Breast epithelium (tissue), 4 donors: ENCODE results near the gene ZP2. TPM values are rescaled to one million over a fixed set of nuclear protein-coding genes. Genes with fewer than 3 reads are reported as not detected.

Experiments
- DNase-seq, 2 donors: peaks; one replicate each; pipeline ENCODE4 v3.0.0-alpha.2; 2019; ENCODE audit warnings: low spot score in 2 of 2
- H3K27ac ChIP-seq, 2 donors: fragments of 200-600 bp; sonication (generic) in 1 of 2; one replicate each; pipeline ENCODE4 v1.5.1; 2016 to 2019; ENCODE audit warnings: mild to moderate bottlenecking in 1 of 2
- H3K27me3 ChIP-seq, 2 donors: fragments of 200-600 bp; sonication (generic) in 1 of 2; one replicate each; pipeline versions ENCODE4 v1.5.1 to v1.6.0; 2017 to 2019; ENCODE audit warnings: control low read depth in 1 of 2, mild to moderate bottlenecking in 1 of 2
- H3K36me3 ChIP-seq: fragments of 200-600 bp; one replicate; pipeline ENCODE4 v1.5.1; 2019
- H3K4me1 ChIP-seq, 2 donors: fragments of 200-600 bp; sonication (generic); one replicate each; pipeline ENCODE4 v1.5.1; 2016 to 2019; ENCODE audit warnings: control low read depth in 1 of 2
- H3K4me3 ChIP-seq, 3 donors: fragments of 200-600 bp; sonication (generic); 1 replicate in 2 of 3; 2 replicates in 1 of 3; pipeline ENCODE4 v1.5.1; 2016 to 2019; ENCODE audit warnings: mild to moderate bottlenecking in 3 of 3, moderate library complexity in 2 of 3
- H3K9me3 ChIP-seq, 2 donors: fragments of 200-600 bp; sonication (generic) in 1 of 2; one replicate each; pipeline ENCODE4 v1.5.1; 2016 to 2019; ENCODE audit warnings: control low read depth in 1 of 2
- POLR2A ChIP-seq: fragments of 450-650 bp; IDR thresholded peaks from one replicate; pipeline ENCODE4 v1.6.1; 2016; ENCODE audit warnings: antibody characterized with exemption, mild to moderate bottlenecking, moderate library complexity
- POLR2AphosphoS5 ChIP-seq, 3 donors: sonication (generic); formaldehyde crosslinking; IDR thresholded peaks; one replicate each; pipeline ENCODE4 v1.6.1; 2017; ENCODE audit warnings: antibody characterized with exemption in 3 of 3
- intact Hi-C: fragments of 100-400 bp; cut with DNase I; formaldehyde crosslinking; loops from one replicate; pipeline ENCODE4 v1.15.1; 2023; ENCODE audit warnings: low total_unique reads
- total RNA-seq, 3 donors: library from RNA; depleted of rRNA; stranded (reverse); fragments of >200 nt; gene quantifications; one replicate each; pipeline ENCODE4 v1.1.0, GENCODE V29; 2016
- TF ChIP-seq, protein P1 (sequence below), 3 donors: fragments of 450-650 bp; IDR thresholded peaks; one replicate each; pipeline ENCODE4 v1.5.1; 2016 to 2017; ENCODE audit warnings: antibody characterized with exemption in 3 of 3, mild to moderate bottlenecking in 3 of 3, moderate library complexity in 3 of 3

The ZP2 gene
- total RNA-seq, 3 donors from 2014 or later = not detected

DNA sequence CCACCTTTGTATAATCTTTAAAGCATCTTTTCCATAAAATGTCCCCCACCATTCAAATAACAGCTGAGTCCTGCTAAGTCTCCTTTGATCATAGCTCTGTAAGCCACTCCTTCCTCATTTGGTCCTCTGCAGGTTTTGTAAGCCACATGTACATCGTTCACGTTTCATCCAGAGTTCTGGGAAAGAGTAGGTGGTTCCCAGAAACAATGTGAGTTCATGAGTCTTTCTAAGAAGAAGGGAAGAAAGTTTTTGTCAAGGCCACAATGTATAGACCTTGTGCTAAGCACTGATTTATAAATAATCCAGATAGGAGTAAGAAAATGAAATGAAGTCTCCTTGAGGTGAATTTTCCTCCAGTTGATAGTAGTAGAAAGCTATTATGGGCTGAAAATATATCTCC, 13.4 kb upstream of the ZP2 start:
- intact Hi-C loops = no loop called here
- Histone ChIP-seq H3K4me3 (no peak overlapping the region), H3K9me3 (no peaks in the 10 kb centered on the region), H3K36me3 (no peaks in the 10 kb centered on the region), H3K27me3 (no peaks in the 10 kb centered on the region), H3K27ac (no peak overlapping the region), H3K4me1 (no peaks in the 10 kb centered on the region)
- TF ChIP-seq POLR2AphosphoS5 (IDR thresholded peaks at IDR 0.05) (no peak), POLR2A (no peak)
- TF ChIP-seq, protein P1, sequence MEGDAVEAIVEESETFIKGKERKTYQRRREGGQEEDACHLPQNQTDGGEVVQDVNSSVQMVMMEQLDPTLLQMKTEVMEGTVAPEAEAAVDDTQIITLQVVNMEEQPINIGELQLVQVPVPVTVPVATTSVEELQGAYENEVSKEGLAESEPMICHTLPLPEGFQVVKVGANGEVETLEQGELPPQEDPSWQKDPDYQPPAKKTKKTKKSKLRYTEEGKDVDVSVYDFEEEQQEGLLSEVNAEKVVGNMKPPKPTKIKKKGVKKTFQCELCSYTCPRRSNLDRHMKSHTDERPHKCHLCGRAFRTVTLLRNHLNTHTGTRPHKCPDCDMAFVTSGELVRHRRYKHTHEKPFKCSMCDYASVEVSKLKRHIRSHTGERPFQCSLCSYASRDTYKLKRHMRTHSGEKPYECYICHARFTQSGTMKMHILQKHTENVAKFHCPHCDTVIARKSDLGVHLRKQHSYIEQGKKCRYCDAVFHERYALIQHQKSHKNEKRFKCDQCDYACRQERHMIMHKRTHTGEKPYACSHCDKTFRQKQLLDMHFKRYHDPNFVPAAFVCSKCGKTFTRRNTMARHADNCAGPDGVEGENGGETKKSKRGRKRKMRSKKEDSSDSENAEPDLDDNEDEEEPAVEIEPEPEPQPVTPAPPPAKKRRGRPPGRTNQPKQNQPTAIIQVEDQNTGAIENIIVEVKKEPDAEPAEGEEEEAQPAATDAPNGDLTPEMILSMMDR (IDR thresholded peaks at IDR 0.05) = no peak
- DNase-seq = no peak

DNA sequence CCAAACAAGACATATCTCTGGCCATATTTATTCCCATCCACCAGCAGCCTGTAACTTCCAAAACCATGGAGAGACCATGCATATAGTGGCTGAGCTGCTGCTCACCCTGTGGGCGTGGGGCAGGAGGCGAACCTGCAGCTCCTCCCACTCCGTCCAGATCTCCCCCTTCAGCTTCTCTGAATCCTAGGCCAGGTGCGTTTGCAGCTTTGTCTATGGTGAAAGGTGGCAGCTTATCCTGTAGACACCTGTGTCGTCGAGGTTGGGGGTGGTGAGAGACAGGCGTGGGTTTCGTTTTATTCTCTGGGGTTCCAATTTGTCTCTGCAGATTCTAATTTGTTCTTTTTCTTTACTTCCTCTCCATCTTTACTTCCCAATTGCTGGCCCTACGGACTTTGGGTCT, 12.4 kb upstream of the ZP2 start:
- H3K27me3 ChIP-seq = no peaks in the 10 kb centered on the region
- TF ChIP-seq, protein P1 (IDR thresholded peaks at IDR 0.05) = no peak
- no peak for TF ChIP-seq POLR2AphosphoS5 (IDR thresholded peaks at IDR 0.05)
- TF ChIP-seq POLR2A = no peak
- no peaks in the 10 kb centered on the region for H3K9me3 ChIP-seq
- H3K4me3 ChIP-seq = no peak overlapping the region
- no peaks in the 10 kb centered on the region for H3K36me3 ChIP-seq
- H3K4me1 ChIP-seq = no peaks in the 10 kb centered on the region
- no peak for DNase-seq
- no peak overlapping the region for H3K27ac ChIP-seq
- intact Hi-C loops = no loop called here

DNA sequence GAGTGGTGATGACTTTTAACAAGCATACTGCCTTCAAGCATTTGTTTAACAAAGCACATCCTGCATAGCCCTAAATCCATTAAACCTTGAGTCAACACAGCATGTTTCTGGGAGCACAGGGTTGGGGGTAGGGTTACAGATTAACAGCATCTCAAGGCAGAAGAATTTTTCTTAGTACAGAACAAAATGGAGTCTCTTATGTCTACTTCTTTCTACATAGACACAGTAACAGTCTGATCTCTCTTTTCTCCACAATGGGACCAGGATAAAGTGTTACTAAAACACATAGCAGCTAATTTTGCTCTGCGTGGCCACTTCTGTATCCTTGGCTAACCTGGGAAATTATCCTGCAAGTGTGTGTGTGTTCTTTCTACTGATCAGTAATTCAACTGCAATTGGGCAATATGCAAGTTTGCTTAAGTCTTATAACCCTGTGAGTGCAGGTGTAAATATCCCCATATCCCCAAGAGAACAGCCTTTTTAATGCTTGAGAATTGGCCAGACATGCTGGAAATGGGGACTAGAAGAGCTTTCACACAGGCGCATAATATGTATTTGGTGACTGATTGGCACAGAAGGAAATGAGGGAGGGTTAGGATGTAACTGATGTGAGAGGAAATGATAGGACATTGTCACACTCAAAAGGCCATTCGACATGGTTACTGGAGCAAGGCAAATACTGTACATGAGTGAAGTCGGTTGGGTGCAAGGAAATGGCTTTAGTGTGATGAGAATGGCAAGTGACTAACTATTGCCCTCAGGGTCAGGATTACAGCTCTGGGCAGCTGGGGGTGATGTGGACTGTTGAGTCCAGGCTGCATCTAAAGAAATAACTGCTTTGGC, 11.3 kb upstream of the ZP2 start:
- intact Hi-C loops = no loop called here
- Histone ChIP-seq H3K4me3 (no peak overlapping the region), H3K36me3 (no peaks in the 10 kb centered on the region), H3K27me3 (no peaks in the 10 kb centered on the region), H3K9me3 (no peaks in the 10 kb centered on the region), H3K27ac (no peak overlapping the region), H3K4me1 (no peaks in the 10 kb centered on the region)
- no peak for DNase-seq
- TF ChIP-seq POLR2AphosphoS5 (IDR thresholded peaks at IDR 0.05) (no peak), POLR2A (no peak)
- TF ChIP-seq, protein P1 (IDR thresholded peaks at IDR 0.05) = no peak

DNA sequence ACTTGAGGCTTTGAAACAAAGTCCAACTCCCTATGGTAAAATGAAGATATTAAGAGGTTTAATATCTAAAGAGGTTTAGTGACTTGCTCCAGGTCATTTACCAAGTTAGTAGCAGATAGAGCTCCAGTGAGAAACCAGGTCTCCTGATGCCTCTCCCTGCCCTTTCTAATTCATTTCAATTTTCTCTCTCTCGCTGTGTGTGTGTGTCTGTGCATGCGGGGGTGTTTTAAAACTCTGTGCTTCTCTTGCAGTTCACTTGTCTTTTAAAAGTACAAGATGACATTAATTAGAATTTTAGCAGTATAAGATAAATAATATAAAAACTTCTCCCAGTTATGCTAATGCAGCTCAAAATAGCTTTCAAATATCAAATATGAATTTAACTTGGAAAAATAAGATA, 8.2 kb upstream of the ZP2 start:
- Histone ChIP-seq H3K27ac (no peak overlapping the region), H3K36me3 (no peaks in the 10 kb centered on the region), H3K4me1 (no peaks in the 10 kb centered on the region), H3K9me3 (no peaks in the 10 kb centered on the region), H3K4me3 (no peak overlapping the region), H3K27me3 (no peaks in the 10 kb centered on the region)
- intact Hi-C loops = no loop called here
- TF ChIP-seq POLR2AphosphoS5 (IDR thresholded peaks at IDR 0.05) (no peak), POLR2A (no peak)
- TF ChIP-seq, protein P1 (IDR thresholded peaks at IDR 0.05) = no peak
- no peak for DNase-seq

DNA sequence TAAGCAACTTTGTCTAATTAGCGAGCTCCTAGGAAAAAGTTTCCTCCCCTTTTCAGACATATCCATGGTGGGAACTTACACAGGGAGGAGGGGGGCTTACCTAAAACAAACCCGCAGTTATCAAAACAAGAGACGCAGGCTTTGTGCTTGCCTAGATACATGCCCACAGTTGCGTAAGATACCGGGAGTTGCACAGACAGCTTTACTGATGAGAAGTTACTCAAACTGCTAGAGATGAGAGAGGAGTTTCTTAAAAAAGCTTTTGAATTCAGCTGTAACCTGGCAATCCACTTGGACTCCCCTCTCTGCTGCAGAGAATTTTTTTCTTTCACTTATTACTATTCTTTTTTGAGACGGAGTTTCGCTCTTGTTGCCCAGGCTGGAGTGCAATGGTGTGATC, 6.8 kb upstream of the ZP2 start:
- no peak overlapping the region for H3K4me3 ChIP-seq
- intact Hi-C loops = no loop called here
- no peaks in the 10 kb centered on the region for H3K4me1 ChIP-seq
- no peaks in the 10 kb centered on the region for H3K9me3 ChIP-seq
- H3K27ac ChIP-seq = no peak overlapping the region
- no peaks in the 10 kb centered on the region for H3K36me3 ChIP-seq
- DNase-seq = no peak
- H3K27me3 ChIP-seq = no peaks in the 10 kb centered on the region
- TF ChIP-seq POLR2A (no peak), POLR2AphosphoS5 (IDR thresholded peaks at IDR 0.05) (no peak)
- TF ChIP-seq, protein P1 (IDR thresholded peaks at IDR 0.05) = no peak
